ENCODE data around the gene HK2.

HK2 gene

GRCh38 chr2:74883011-74883410 is 49.1 kb downstream of the HK2 start:
- peaks cover 0 to 20% (median 14%) of the 10 kb centered on the region in 5 donors for H3K4me1 ChIP-seq (ENCODE audit: control insufficient read depth in 5 of 5, insufficient read depth in 5 of 5, low read length in 5 of 5)
- peaks cover 11 to 95% (median 87%) of the 10 kb centered on the region in 5 donors for H3K36me3 ChIP-seq (ENCODE audit: control insufficient read depth in 5 of 5, insufficient read depth in 5 of 5, low read length in 5 of 5)
- H3K9ac ChIP-seq (ENCODE audit: low read length in 5 of 5) = no peak overlapping the region
- H3K4me3 ChIP-seq (ENCODE audit: low read depth in 1 of 5, low read length in 5 of 5) = no peak overlapping the region
- H3K27ac ChIP-seq (ENCODE audit: low read depth, low read length) = peak overlapping the region; percentile 27
- no peaks in the 10 kb centered on the region for H3K27me3 ChIP-seq (ENCODE audit: control insufficient read depth in 5 of 5, insufficient read depth in 4 of 5, low read length in 5 of 5)
- no peaks in the 10 kb centered on the region for H3K9me3 ChIP-seq (ENCODE audit: control insufficient read depth in 5 of 5, low read length in 5 of 5)

GRCh38 chr2:74884118-74884762 is 50.3 kb downstream of the HK2 start:
- no peak overlapping the region for H3K4me3 ChIP-seq (ENCODE audit: low read depth in 1 of 5, low read length in 5 of 5)
- H3K4me1 ChIP-seq (ENCODE audit: control insufficient read depth in 5 of 5, insufficient read depth in 5 of 5, low read length in 5 of 5) = peaks cover 0 to 21% (median 14%) of the 10 kb centered on the region in 5 donors
- no peaks in the 10 kb centered on the region for H3K27me3 ChIP-seq (ENCODE audit: control insufficient read depth in 5 of 5, insufficient read depth in 4 of 5, low read length in 5 of 5)
- H3K27ac ChIP-seq (ENCODE audit: low read depth, low read length) = no peak overlapping the region
- H3K9me3 ChIP-seq (ENCODE audit: control insufficient read depth in 5 of 5, low read length in 5 of 5) = no peaks in the 10 kb centered on the region
- no peak overlapping the region for H3K9ac ChIP-seq (ENCODE audit: low read length in 5 of 5)
- H3K36me3 ChIP-seq (ENCODE audit: control insufficient read depth in 5 of 5, insufficient read depth in 5 of 5, low read length in 5 of 5) = peaks cover 20 to 95% (median 86%) of the 10 kb centered on the region in 5 donors

GRCh38 chr2:74884866-74885265 is 50.9 kb downstream of the HK2 start:
- Histone ChIP-seq H3K36me3 (ENCODE audit: control insufficient read depth in 5 of 5, insufficient read depth in 5 of 5, low read length in 5 of 5) (peaks cover 24 to 94% (median 85%) of the 10 kb centered on the region in 5 donors), H3K4me1 (ENCODE audit: control insufficient read depth in 5 of 5, insufficient read depth in 5 of 5, low read length in 5 of 5) (peaks cover 0 to 21% (median 14%) of the 10 kb centered on the region in 5 donors), H3K9me3 (ENCODE audit: control insufficient read depth in 5 of 5, low read length in 5 of 5) (no peaks in the 10 kb centered on the region), H3K4me3 (ENCODE audit: low read depth in 1 of 5, low read length in 5 of 5) (no peak overlapping the region), H3K27ac (ENCODE audit: low read depth, low read length) (no peak overlapping the region), H3K9ac (ENCODE audit: low read length in 5 of 5) (no peak overlapping the region), H3K27me3 (ENCODE audit: control insufficient read depth in 5 of 5, insufficient read depth in 4 of 5, low read length in 5 of 5) (no peaks in the 10 kb centered on the region)

GRCh38 chr2:74886251-74886650 is 52.3 kb downstream of the HK2 start:
- H3K4me1 ChIP-seq (ENCODE audit: control insufficient read depth in 5 of 5, insufficient read depth in 5 of 5, low read length in 5 of 5) = peaks cover 0 to 21% (median 14%) of the 10 kb centered on the region in 5 donors
- H3K4me3 ChIP-seq (ENCODE audit: low read depth in 1 of 5, low read length in 5 of 5) = no peak overlapping the region
- peaks cover 28 to 93% (median 85%) of the 10 kb centered on the region in 5 donors for H3K36me3 ChIP-seq (ENCODE audit: control insufficient read depth in 5 of 5, insufficient read depth in 5 of 5, low read length in 5 of 5)
- H3K9ac ChIP-seq (ENCODE audit: low read length in 5 of 5) = no peak overlapping the region
- no peaks in the 10 kb centered on the region for H3K9me3 ChIP-seq (ENCODE audit: control insufficient read depth in 5 of 5, low read length in 5 of 5)
- no peaks in the 10 kb centered on the region for H3K27me3 ChIP-seq (ENCODE audit: control insufficient read depth in 5 of 5, insufficient read depth in 4 of 5, low read length in 5 of 5)
- H3K27ac ChIP-seq (ENCODE audit: low read depth, low read length) = no peak overlapping the region

GRCh38 chr2:74886811-74887210 is 52.9 kb downstream of the HK2 start:
- H3K4me1 ChIP-seq (ENCODE audit: control insufficient read depth in 5 of 5, insufficient read depth in 5 of 5, low read length in 5 of 5) = peaks cover 0 to 21% (median 14%) of the 10 kb centered on the region in 5 donors
- H3K9ac ChIP-seq (ENCODE audit: low read length in 5 of 5) = no peak overlapping the region
- H3K36me3 ChIP-seq (ENCODE audit: control insufficient read depth in 5 of 5, insufficient read depth in 5 of 5, low read length in 5 of 5) = peaks cover 28 to 90% (median 81%) of the 10 kb centered on the region in 5 donors
- no peaks in the 10 kb centered on the region for H3K9me3 ChIP-seq (ENCODE audit: control insufficient read depth in 5 of 5, low read length in 5 of 5)
- H3K27me3 ChIP-seq (ENCODE audit: control insufficient read depth in 5 of 5, insufficient read depth in 4 of 5, low read length in 5 of 5) = no peaks in the 10 kb centered on the region
- H3K4me3 ChIP-seq (ENCODE audit: low read depth in 1 of 5, low read length in 5 of 5) = no peak overlapping the region
- peak overlapping the region; percentile 59 for H3K27ac ChIP-seq (ENCODE audit: low read depth, low read length)

- peaks cover 0 to 21% (median 14%) of the 10 kb centered on the region in 5 donors for H3K4me1 ChIP-seq (ENCODE audit: control insufficient read depth in 5 of 5, insufficient read depth in 5 of 5, low read length in 5 of 5)
- H3K4me3 ChIP-seq (ENCODE audit: low read depth in 1 of 5, low read length in 5 of 5) = no peak overlapping the region
- H3K9me3 ChIP-seq (ENCODE audit: control insufficient read depth in 5 of 5, low read length in 5 of 5) = no peaks in the 10 kb centered on the region
- peaks cover 32 to 85% (median 77%) of the 10 kb centered on the region in 5 donors for H3K36me3 ChIP-seq (ENCODE audit: control insufficient read depth in 5 of 5, insufficient read depth in 5 of 5, low read length in 5 of 5)
- H3K27ac ChIP-seq (ENCODE audit: low read depth, low read length) = peak overlapping the region; percentile 59
- H3K9ac ChIP-seq (ENCODE audit: low read length in 5 of 5) = peak overlapping the region in 1 of 5 donors; percentile 3
- no peaks in the 10 kb centered on the region for H3K27me3 ChIP-seq (ENCODE audit: control insufficient read depth in 5 of 5, insufficient read depth in 4 of 5, low read length in 5 of 5)
Observed at GRCh38 chr2:74887445-74887951, 53.6 kb downstream of the HK2 start.

- Histone ChIP-seq H3K36me3 (ENCODE audit: control insufficient read depth in 5 of 5, insufficient read depth in 5 of 5, low read length in 5 of 5) (peaks cover 32 to 79% (median 71%) of the 10 kb centered on the region in 5 donors), H3K4me3 (ENCODE audit: low read depth in 1 of 5, low read length in 5 of 5) (no peak overlapping the region), H3K9me3 (ENCODE audit: control insufficient read depth in 5 of 5, low read length in 5 of 5) (no peaks in the 10 kb centered on the region), H3K27ac (ENCODE audit: low read depth, low read length) (peak overlapping the region; percentile 59), H3K27me3 (ENCODE audit: control insufficient read depth in 5 of 5, insufficient read depth in 4 of 5, low read length in 5 of 5) (no peaks in the 10 kb centered on the region), H3K4me1 (ENCODE audit: control insufficient read depth in 5 of 5, insufficient read depth in 5 of 5, low read length in 5 of 5) (peaks cover 0 to 21% (median 14%) of the 10 kb centered on the region in 5 donors), H3K9ac (ENCODE audit: low read length in 5 of 5) (peak overlapping the region in 1 of 5 donors; percentile 3)
Observed at GRCh38 chr2:74887960-74888700, 54.2 kb downstream of the HK2 start.

GRCh38 chr2:74889159-74889558 is 55.2 kb downstream of the HK2 start:
- Histone ChIP-seq H3K9ac (ENCODE audit: low read length in 5 of 5) (no peak overlapping the region), H3K9me3 (ENCODE audit: control insufficient read depth in 5 of 5, low read length in 5 of 5) (no peaks in the 10 kb centered on the region), H3K27ac (ENCODE audit: low read depth, low read length) (no peak overlapping the region), H3K4me1 (ENCODE audit: control insufficient read depth in 5 of 5, insufficient read depth in 5 of 5, low read length in 5 of 5) (peaks cover 0 to 27% (median 14%) of the 10 kb centered on the region in 5 donors), H3K27me3 (ENCODE audit: control insufficient read depth in 5 of 5, insufficient read depth in 4 of 5, low read length in 5 of 5) (no peaks in the 10 kb centered on the region), H3K36me3 (ENCODE audit: control insufficient read depth in 5 of 5, insufficient read depth in 5 of 5, low read length in 5 of 5) (peaks cover 29 to 72% (median 64%) of the 10 kb centered on the region in 5 donors), H3K4me3 (ENCODE audit: low read depth in 1 of 5, low read length in 5 of 5) (no peak overlapping the region)

GRCh38 chr2:74890711-74891110 is 56.8 kb downstream of the HK2 start:
- H3K9ac ChIP-seq (ENCODE audit: low read length in 5 of 5) = no peak overlapping the region
- H3K27me3 ChIP-seq (ENCODE audit: control insufficient read depth in 5 of 5, insufficient read depth in 4 of 5, low read length in 5 of 5) = no peaks in the 10 kb centered on the region
- H3K36me3 ChIP-seq (ENCODE audit: control insufficient read depth in 5 of 5, insufficient read depth in 5 of 5, low read length in 5 of 5) = peaks cover 30 to 69% (median 48%) of the 10 kb centered on the region in 5 donors
- H3K4me1 ChIP-seq (ENCODE audit: control insufficient read depth in 5 of 5, insufficient read depth in 5 of 5, low read length in 5 of 5) = peaks cover 3 to 25% (median 14%) of the 10 kb centered on the region in 5 donors
- no peaks in the 10 kb centered on the region for H3K9me3 ChIP-seq (ENCODE audit: control insufficient read depth in 5 of 5, low read length in 5 of 5)
- H3K4me3 ChIP-seq (ENCODE audit: low read depth in 1 of 5, low read length in 5 of 5) = no peak overlapping the region
- no peak overlapping the region for H3K27ac ChIP-seq (ENCODE audit: low read depth, low read length)
